GM21423 (cell line): Measurements from ENCODE around the gene MASTL.

Source experiments
- ATAC-seq: cut with Tn5 transposase; IDR thresholded peaks from one replicate; pipeline ENCODE4 v1.9.1; 2021; ENCODE audit warnings: mild to moderate bottlenecking, moderate library complexity; ENCODE audit not compliant: unreplicated experiment

MASTL gene

GRCh38 chr10:27225011-27225590 lies 69.9 kb downstream of the MASTL start:
- ATAC-seq: no peak

DNA sequence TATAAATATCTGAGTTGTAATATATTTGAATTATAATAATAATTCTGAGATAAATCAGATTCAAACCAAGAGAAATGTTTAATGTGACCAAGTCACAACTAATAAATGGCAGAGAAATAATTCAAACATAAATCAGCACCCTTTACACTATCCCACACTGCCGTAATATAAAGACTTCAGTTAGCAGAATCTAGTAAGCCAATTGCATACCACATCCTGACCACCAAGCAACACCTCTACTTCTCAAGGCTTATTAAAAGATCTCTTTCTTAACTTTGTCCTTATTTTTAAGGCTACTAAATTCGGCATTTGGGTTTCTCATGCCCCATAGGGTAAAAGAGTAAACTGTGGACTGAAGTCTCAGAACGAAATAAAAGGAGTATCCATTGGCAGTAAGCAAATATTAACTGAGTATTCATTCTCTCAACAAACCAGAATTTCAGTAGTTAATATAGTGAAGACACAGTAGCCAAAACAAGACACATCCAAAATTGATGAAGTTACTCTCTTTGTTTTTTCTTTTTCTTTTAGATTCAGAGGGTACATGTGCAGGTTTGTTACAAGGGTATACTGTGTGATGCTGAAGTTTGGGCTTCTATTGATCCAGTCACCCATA lies 70.6 kb downstream of the MASTL start:
- ATAC-seq: no peak

- no peak for ATAC-seq
These were observed 74.9 kb downstream of the MASTL start for GRCh38 chr10:27230022-27230421.

DNA sequence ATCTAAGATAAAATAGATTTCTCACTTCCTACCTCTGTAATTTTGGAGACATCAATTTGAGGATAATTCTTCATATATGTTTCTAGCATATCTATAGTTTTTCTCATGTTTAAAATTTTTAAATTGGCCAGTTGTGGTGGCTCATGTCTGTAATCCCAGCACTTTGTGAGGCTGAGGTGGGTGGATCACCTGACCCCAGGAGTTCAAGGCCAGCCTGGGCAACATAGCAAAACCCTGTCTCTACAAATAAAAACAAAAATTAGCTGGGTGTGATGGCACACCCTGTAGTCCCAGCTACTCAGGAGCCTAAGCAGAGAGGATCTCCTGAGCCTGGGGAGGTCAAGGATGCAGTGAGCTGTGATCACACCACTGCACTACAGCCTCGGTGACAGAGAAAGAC lies 80.6 kb downstream of the MASTL start:
- no peak for ATAC-seq
